Mammary epithelial cell (primary cell): ENCODE measurements around the gene FTH1.

ENCODE experiments used
- EZH2 ChIP-seq: IDR thresholded peaks from 2 replicates; pipeline ENCODE4 v1.6.1; 2012; ENCODE audit warnings: low read length, inconsistent platforms, borderline replicate concordance
- TF ChIP-seq, protein P1 (sequence below), 2 donors: IDR thresholded peaks in 1 of 2; conservative IDR thresholded peaks in 1 of 2; 2 replicates each; pipeline ENCODE4 v1.5.1; 2011 to 2012; ENCODE audit warnings: inconsistent platforms in 2 of 2, low read length in 2 of 2, mild to moderate bottlenecking in 2 of 2, control low read depth in 1 of 2, low read depth in 1 of 2; ENCODE audit not compliant: insufficient read depth in 1 of 2; ENCODE audit errors: extremely low read depth in 1 of 2

DNA sequence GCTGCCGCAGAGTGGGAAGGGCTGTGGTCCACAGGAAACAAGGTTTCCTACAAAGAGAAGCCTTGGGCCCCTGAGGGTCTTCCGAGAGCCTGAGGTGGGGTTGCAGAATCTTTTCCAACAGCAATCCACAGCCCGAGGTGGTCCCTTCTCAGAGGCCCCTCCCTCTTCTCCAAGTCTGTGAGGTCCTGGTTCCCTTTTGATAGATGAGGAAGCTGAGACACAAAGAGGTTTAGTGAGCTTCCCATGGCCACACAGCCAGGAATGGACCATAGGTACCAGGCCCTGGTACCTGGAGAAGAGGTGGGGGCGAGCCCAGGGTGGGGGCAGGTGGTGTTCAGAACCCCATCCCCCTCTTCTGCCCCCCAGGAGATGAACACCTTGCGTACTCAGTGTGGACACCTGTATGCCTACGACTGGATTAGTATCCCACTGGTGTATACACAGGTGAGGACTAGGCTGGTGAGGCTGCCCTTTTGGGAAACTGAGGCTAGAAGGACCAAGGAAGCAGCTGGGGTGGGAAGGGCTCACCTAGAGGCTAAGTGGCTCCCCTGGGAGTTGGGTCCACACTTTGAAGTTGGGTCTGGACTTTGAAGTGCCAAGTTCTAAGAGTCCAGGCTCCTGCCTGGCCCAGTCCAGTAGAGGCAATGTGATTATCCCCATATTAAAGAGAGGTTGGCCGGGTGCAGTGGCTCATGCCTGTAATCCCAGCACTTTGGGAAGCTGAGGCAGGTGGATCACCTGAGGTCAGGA lies 10.2 kb downstream of the FTH1 start:
- TF ChIP-seq, protein P1, sequence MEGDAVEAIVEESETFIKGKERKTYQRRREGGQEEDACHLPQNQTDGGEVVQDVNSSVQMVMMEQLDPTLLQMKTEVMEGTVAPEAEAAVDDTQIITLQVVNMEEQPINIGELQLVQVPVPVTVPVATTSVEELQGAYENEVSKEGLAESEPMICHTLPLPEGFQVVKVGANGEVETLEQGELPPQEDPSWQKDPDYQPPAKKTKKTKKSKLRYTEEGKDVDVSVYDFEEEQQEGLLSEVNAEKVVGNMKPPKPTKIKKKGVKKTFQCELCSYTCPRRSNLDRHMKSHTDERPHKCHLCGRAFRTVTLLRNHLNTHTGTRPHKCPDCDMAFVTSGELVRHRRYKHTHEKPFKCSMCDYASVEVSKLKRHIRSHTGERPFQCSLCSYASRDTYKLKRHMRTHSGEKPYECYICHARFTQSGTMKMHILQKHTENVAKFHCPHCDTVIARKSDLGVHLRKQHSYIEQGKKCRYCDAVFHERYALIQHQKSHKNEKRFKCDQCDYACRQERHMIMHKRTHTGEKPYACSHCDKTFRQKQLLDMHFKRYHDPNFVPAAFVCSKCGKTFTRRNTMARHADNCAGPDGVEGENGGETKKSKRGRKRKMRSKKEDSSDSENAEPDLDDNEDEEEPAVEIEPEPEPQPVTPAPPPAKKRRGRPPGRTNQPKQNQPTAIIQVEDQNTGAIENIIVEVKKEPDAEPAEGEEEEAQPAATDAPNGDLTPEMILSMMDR (conservative IDR thresholded peaks at IDR 0.05 in 1 of 2, IDR thresholded peaks at IDR 0.05 in 1 of 2; ENCODE audit: extremely low read depth in 1 of 2, insufficient read depth in 1 of 2, low read depth in 1 of 2, low read length in 2 of 2): no peak
- TF ChIP-seq EZH2: no peak
